HCT116 (cell line): Measurements from ENCODE around the gene AKR1E2. TPM values are rescaled to one million over a fixed set of nuclear protein-coding genes. Genes with fewer than 3 reads are reported as not detected.

ENCODE experiments used
- ATAC-seq: fragments of 200-7000 bp; cut with Tn5 transposase; 2 replicates; pipeline ENCODE4 v1.9.1; 2020; ENCODE audit warnings: mild to moderate bottlenecking, moderate library complexity
- BruUV-seq: library from RNA; stranded (reverse); fragments of 400-500 nt; replicated peaks from 2 replicates; lab custom pipeline; 2021; lab: Mats Ljungman, UMichigan
- CTCF ChIA-PET: fragments of 300-600 bp; sonication (Branson Sonifier 250); formaldehyde crosslinking; loops from one replicate; lab custom pipeline; 2021; ENCODE audit warnings: antibody characterized with exemption; lab: Charles Lee
- POLR2A ChIA-PET: fragments of 300-600, 350-600 bp; sonication (Branson Sonifier 250); formaldehyde crosslinking; loops from one replicate; lab custom pipeline; 2021; ENCODE audit warnings: antibody characterized with exemption; lab: Charles Lee
- RAD21 ChIA-PET, 2 experiments: fragments of 300-600 bp; sonication (Branson Sonifier 250); formaldehyde crosslinking; loops; one replicate each; lab custom pipeline; 2023; ENCODE audit warnings: low total read pairs in 2 of 2; ENCODE audit not compliant: uncharacterized antibody in 2 of 2, unreplicated experiment in 2 of 2, low non-redundant PET in 1 of 2; lab: Charles Lee
- DNase-seq: peaks from one replicate; pipeline ENCODE4 v3.0.0-alpha.2; 2010; ENCODE audit warnings: low read depth, low spot score
- H2AFZ ChIP-seq: fragments of 200-600 bp; shearing (Covaris generic), sonication (generic); 2 replicates; pipeline ENCODE4 v1.6.1; 2017; ENCODE audit warnings: low read depth, mixed run types, mixed read lengths, antibody characterized with exemption, low read length; ENCODE audit not compliant: poor library complexity, severe bottlenecking
- H3K27ac ChIP-seq: 2 replicates; pipeline ENCODE4 v1.5.1; 2012; ENCODE audit warnings: low read depth, low read length
- H3K27me3 ChIP-seq: fragments of 200-600 bp; sonication (generic); 2 replicates; pipeline ENCODE4 v1.6.1; 2016; ENCODE audit warnings: mixed run types, low read length, mixed read lengths; ENCODE audit not compliant: insufficient read depth
- H3K36me3 ChIP-seq, 2 experiments: fragments of 200-500 bp in 1 of 2; fragments of 200-600 bp in 1 of 2; sonication (Bioruptor generic) in 1 of 2; sonication (generic) in 1 of 2; 2 replicates each; pipeline versions ENCODE4 v1.5.1 to v1.6.1; 2014 to 2016; ENCODE audit warnings: low read length in 2 of 2, inconsistent platforms in 1 of 2, mixed read lengths in 1 of 2, mixed run types in 1 of 2; ENCODE audit not compliant: insufficient read depth in 2 of 2, control insufficient read depth in 1 of 2
- H3K4me1 ChIP-seq, 2 experiments: fragments of 200-600 bp in 1 of 2; sonication (generic) in 1 of 2; 2 replicates each; pipeline versions ENCODE4 v1.5.1 to v1.6.1; 2012 to 2017; ENCODE audit warnings: low read length in 2 of 2, inconsistent platforms in 1 of 2, mild to moderate bottlenecking in 1 of 2, mixed read lengths in 1 of 2, mixed run types in 1 of 2, moderate library complexity in 1 of 2; ENCODE audit not compliant: insufficient read depth in 2 of 2, control insufficient read depth in 1 of 2
- H3K4me2 ChIP-seq: fragments of 200-600 bp; sonication (generic); 2 replicates; pipeline ENCODE4 v1.6.1; 2017; ENCODE audit warnings: mixed run types, low read length, mixed read lengths
- H3K4me3 ChIP-seq, 2 experiments: fragments of 200-600 bp in 1 of 2; sonication (generic) in 1 of 2; replicated peaks in 1 of 2; 2 replicates each; pipeline ENCODE4 v1.5.1; 2011 to 2016; ENCODE audit warnings: low read length in 2 of 2, control low read depth in 1 of 2, low read depth in 1 of 2, mild to moderate bottlenecking in 1 of 2, mixed read lengths in 1 of 2, mixed run types in 1 of 2
- H3K79me2 ChIP-seq: fragments of 200-600 bp; sonication (generic); 2 replicates; pipeline ENCODE4 v1.6.1; 2017; ENCODE audit warnings: mild to moderate bottlenecking, mixed run types, low read length, moderate library complexity, mixed read lengths; ENCODE audit not compliant: insufficient read depth
- H3K9ac ChIP-seq: fragments of 200-600 bp; sonication (generic); 2 replicates; pipeline ENCODE4 v1.6.1; 2016; ENCODE audit warnings: low read length, mixed read lengths
- H3K9me2 ChIP-seq: fragments of 200-600 bp; sonication (generic), shearing (Covaris generic); 2 replicates; pipeline ENCODE4 v1.6.1; 2017; ENCODE audit warnings: mixed run types, mild to moderate bottlenecking, moderate library complexity; ENCODE audit not compliant: insufficient read depth
- H3K9me3 ChIP-seq, 2 experiments: fragments of 200-500 bp in 1 of 2; fragments of 200-600 bp in 1 of 2; sonication (Bioruptor generic) in 1 of 2; sonication (generic) in 1 of 2; 2 replicates each; pipeline ENCODE4 v1.6.1; 2014 to 2017; ENCODE audit warnings: low read length in 2 of 2, mixed read lengths in 2 of 2, inconsistent platforms in 1 of 2, low read depth in 1 of 2, mild to moderate bottlenecking in 1 of 2, mixed run types in 1 of 2, moderate library complexity in 1 of 2; ENCODE audit not compliant: control insufficient read depth in 1 of 2, insufficient read depth in 1 of 2
- H4K20me1 ChIP-seq: fragments of 200-600 bp; sonication (generic), shearing (Covaris generic); 2 replicates; pipeline ENCODE4 v1.6.1; 2017; ENCODE audit warnings: mixed run types, mild to moderate bottlenecking, moderate library complexity; ENCODE audit not compliant: insufficient read depth
- CBX3 ChIP-seq: IDR thresholded peaks from 2 replicates; pipeline ENCODE4 v1.6.1; 2012; ENCODE audit warnings: low read depth
- EZH2phosphoT487 ChIP-seq: fragments of 200-600 bp; IDR thresholded peaks from 2 replicates; pipeline ENCODE4 v1.6.1; 2018; ENCODE audit warnings: antibody characterized with exemption, borderline replicate concordance
- RAD21 ChIP-seq: IDR thresholded peaks from 2 replicates; pipeline ENCODE4 v1.6.1; 2012; ENCODE audit warnings: low read depth, mild to moderate bottlenecking
- SIN3A ChIP-seq: IDR thresholded peaks from 2 replicates; pipeline ENCODE4 v1.6.1; 2012; ENCODE audit warnings: low read depth
- SRF ChIP-seq: IDR thresholded peaks from 2 replicates; pipeline ENCODE4 v1.6.1; 2012; ENCODE audit warnings: low read depth
- YY1 ChIP-seq: IDR thresholded peaks from 2 replicates; pipeline ENCODE4 v1.6.1; 2011; ENCODE audit warnings: low read length, low read depth, moderate library complexity, mild to moderate bottlenecking; ENCODE audit not compliant: insufficient replicate concordance; ENCODE audit errors: extremely low read depth
- intact Hi-C: fragments of 100-400 bp; cut with micrococcal nuclease; formaldehyde crosslinking; loops from 2 replicates; pipeline ENCODE4 v1.10.0; 2022
- total RNA-seq: library from RNA; stranded (reverse); gene quantifications from one replicate; pipeline ENCODE4 v1.2.1, GENCODE V29; 2021; ENCODE audit not compliant: unreplicated experiment

The AKR1E2 gene
- total RNA-seq, 1 experiment from 2014 or later, result 5.0 TPM

GRCh38 chr10:4820804-4821401, 5.1 kb upstream of the AKR1E2 start:
- H3K4me1 ChIP-seq, result peaks cover 0 to 5% of the 10 kb centered on the region in 2 experiments; a peak in 1 of 4 replicates
- H3K27me3 ChIP-seq, result no peaks in the 10 kb centered on the region
- CTCF ChIA-PET, result no interaction called here
- DNase-seq, result no peak
- no peak overlapping the region for H3K4me2 ChIP-seq
- RAD21 ChIA-PET, result no interaction called here
- H4K20me1 ChIP-seq, result no peaks in the 10 kb centered on the region
- H3K79me2 ChIP-seq, result no peaks in the 10 kb centered on the region
- no peak for ATAC-seq
- no peak overlapping the region for H2AFZ ChIP-seq
- no peak overlapping the region for H3K9ac ChIP-seq
- 0 out of 4 replicates have a peak, but pooled peaks cover 0 to 5% of the 10 kb centered on the region in 2 experiments for H3K9me3 ChIP-seq
- intact Hi-C loops, result no loop called here
- POLR2A ChIA-PET, result interaction anchor here (1.1 kb wide), 1 partner anchor 1036 kb away, joined by 3 read pairs; the partner anchor contains the start of gene KLF6
- no peak overlapping the region for H3K27ac ChIP-seq
- no TSS peak for BruUV-seq
- TF ChIP-seq CBX3, result no peak
- no peak for TF ChIP-seq RAD21
- H3K4me3 ChIP-seq, result no peak overlapping the region
- H3K36me3 ChIP-seq, result no peaks in the 10 kb centered on the region
- no peaks in the 10 kb centered on the region for H3K9me2 ChIP-seq

GRCh38 chr10:4822208-4822607, 3.8 kb upstream of the AKR1E2 start:
- Histone ChIP-seq H2AFZ (no peak overlapping the region), H4K20me1 (no peaks in the 10 kb centered on the region), H3K27ac (no peak overlapping the region), H3K9me3 (0 out of 4 replicates have a peak, but pooled peaks cover 0 to under 1% of the 10 kb centered on the region in 2 experiments), H3K9ac (no peak overlapping the region), H3K27me3 (no peaks in the 10 kb centered on the region), H3K4me1 (peaks cover 0 to 17% of the 10 kb centered on the region in 2 experiments; a peak in 1 of 4 replicates), H3K4me3 (no peak overlapping the region), H3K79me2 (no peaks in the 10 kb centered on the region), H3K9me2 (no peaks in the 10 kb centered on the region), H3K4me2 (no peak overlapping the region), H3K36me3 (no peaks in the 10 kb centered on the region)
- CTCF ChIA-PET, result no interaction called here
- RAD21 ChIA-PET, result no interaction called here
- intact Hi-C loops, result no loop called here
- DNase-seq (no peak), ATAC-seq (no peak)
- no TSS peak for BruUV-seq
- TF ChIP-seq EZH2phosphoT487 (no peak), RAD21 (no peak), YY1 (no peak), SIN3A (no peak), SRF (no peak)
- POLR2A ChIA-PET, result no interaction called here
